Measurements from ENCODE around the gene NKIRAS2. TPM values are rescaled to one million over a fixed set of nuclear protein-coding genes. Genes with fewer than 3 reads are reported as not detected.
"Not testable (repeated sequence)": the region's sequence is repeated elsewhere in the genome, so short reads cannot be mapped to it uniquely, and the experiment has no call there.

The NKIRAS2 gene
- polyA plus RNA-seq, 1 of the 3 experiments (the other 2 are of a cell fraction) = 91.8 TPM

DNA sequence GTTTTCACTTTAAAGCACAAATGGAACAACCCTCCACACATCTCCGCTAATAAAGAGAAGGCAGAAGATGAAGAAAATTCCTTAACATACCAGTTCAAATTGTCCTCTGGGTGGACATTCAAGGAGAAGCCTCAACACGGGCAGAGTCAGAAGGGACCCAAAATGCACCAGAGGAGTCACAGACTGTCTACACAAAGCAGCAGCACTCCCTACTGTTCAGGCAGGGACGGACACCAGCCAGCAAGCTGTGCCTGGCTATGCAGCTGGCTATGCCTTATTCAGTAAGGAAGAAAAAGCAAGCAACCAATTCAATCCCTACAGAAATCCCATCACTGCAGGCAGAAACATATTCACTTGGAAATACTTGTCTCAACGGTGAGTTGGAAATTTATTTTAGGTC, 10.7 kb upstream of the NKIRAS2 start:
- H3K9ac ChIP-seq = no peak overlapping the region
- H4K20me1 ChIP-seq (ENCODE audit: insufficient read depth) = peaks cover 82% of the 10 kb centered on the region
- TF ChIP-seq, protein P1, sequence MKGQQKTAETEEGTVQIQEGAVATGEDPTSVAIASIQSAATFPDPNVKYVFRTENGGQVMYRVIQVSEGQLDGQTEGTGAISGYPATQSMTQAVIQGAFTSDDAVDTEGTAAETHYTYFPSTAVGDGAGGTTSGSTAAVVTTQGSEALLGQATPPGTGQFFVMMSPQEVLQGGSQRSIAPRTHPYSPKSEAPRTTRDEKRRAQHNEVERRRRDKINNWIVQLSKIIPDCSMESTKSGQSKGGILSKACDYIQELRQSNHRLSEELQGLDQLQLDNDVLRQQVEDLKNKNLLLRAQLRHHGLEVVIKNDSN (IDR thresholded peaks at IDR 0.05; ENCODE audit: borderline replicate concordance, low read depth) = no peak
- TF ChIP-seq RAD21 (IDR thresholded peaks at IDR 0.05; ENCODE audit: low read length) = peak; percentile 18; the same call in 1 of the 2 replicates
- peaks cover 100% of the 10 kb centered on the region for H3K79me2 ChIP-seq (ENCODE audit: insufficient read depth)
- no peaks in the 10 kb centered on the region for H3F3A ChIP-seq (replicated peaks; ENCODE audit: insufficient read depth)
- no peaks in the 10 kb centered on the region for H3K27me3 ChIP-seq (ENCODE audit: insufficient read depth)
- H3K4me2 ChIP-seq = no peak overlapping the region
- CTCF ChIA-PET = interaction anchor here (1.0 to 1.1 kb wide), 3 partner anchors 11 to 50 kb away, joined by 3 to 5 read pairs (median 4); partner anchors contain the start of gene NKIRAS2
- H2AFZ ChIP-seq (ENCODE audit: low read depth) = no peak overlapping the region
- no peak overlapping the region for H3K27ac ChIP-seq (ENCODE audit: low read depth in 2 of 2, low read length in 1 of 2)
- H3K4me1 ChIP-seq (ENCODE audit: control insufficient read depth in 1 of 2, insufficient read depth in 2 of 2, low read depth in 1 of 2, low read length in 1 of 2) = peaks cover 0 to 2% of the 10 kb centered on the region in 2 experiments; a peak in 1 of 4 replicates
- no peaks in the 10 kb centered on the region for H3K9me3 ChIP-seq
- 90% methylated on average over 4 of the region's 4 CpGs for WGBS (ENCODE audit: low lambda C conversion rate)
- DNase-seq = no peak
- H3K9me2 ChIP-seq = no peaks in the 10 kb centered on the region
- H3K36me3 ChIP-seq (replicated peaks in 1 of 2; ENCODE audit: control insufficient read depth in 1 of 2, insufficient read depth in 2 of 2, low read length in 1 of 2) = peaks cover 0 to 5% of the 10 kb centered on the region in 2 experiments
- POLR2A ChIA-PET = interaction anchor here (1.0 to 1.3 kb wide), 2 partner anchors 8 to 36 kb away, joined by 4 to 5 read pairs; partner anchors contain the start of gene DNAJC7
- H3K4me3 ChIP-seq (ENCODE audit: low read depth in 2 of 2, low read length in 1 of 2) = no peak overlapping the region

DNA sequence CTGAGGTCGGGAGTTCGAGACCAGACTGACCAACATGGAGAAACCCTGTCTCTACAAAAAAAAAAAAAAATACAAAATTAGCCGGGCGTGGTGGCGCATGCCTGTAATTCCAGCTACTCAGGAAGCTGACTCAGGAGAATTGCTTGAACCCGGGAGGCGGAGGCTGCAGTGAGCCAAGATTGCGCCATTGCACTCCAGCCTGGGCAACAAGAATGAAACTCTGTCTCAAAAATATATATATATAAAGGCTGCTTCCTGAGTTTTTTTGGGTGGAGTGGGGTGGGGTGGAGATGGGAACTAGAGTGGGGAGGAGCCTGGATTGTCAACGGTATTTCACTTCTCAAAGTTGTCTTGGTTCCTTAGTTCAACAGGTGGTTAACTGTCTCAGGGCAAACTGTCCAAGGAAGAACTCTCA, 9.6 kb upstream of the NKIRAS2 start:
- Histone ChIP-seq H4K20me1 (ENCODE audit: insufficient read depth) (peaks cover 71% of the 10 kb centered on the region), H3K79me2 (ENCODE audit: insufficient read depth) (peaks cover 100% of the 10 kb centered on the region)
- H3K4me2 ChIP-seq; H3K9ac ChIP-seq; H2AFZ ChIP-seq (ENCODE audit: low read depth); H3K4me3 ChIP-seq (ENCODE audit: low read depth in 2 of 2, low read length in 1 of 2); H3K27me3 ChIP-seq (ENCODE audit: insufficient read depth); DNase-seq; H3K4me1 ChIP-seq (ENCODE audit: control insufficient read depth in 1 of 2, insufficient read depth in 2 of 2, low read depth in 1 of 2, low read length in 1 of 2); H3K36me3 ChIP-seq (replicated peaks in 1 of 2; ENCODE audit: control insufficient read depth in 1 of 2, insufficient read depth in 2 of 2, low read length in 1 of 2); H3F3A ChIP-seq (replicated peaks; ENCODE audit: insufficient read depth); POLR2A ChIA-PET; H3K9me2 ChIP-seq; H3K27ac ChIP-seq (ENCODE audit: low read depth in 2 of 2, low read length in 1 of 2); H3K9me3 ChIP-seq: not testable (repeated sequence)
- CTCF ChIA-PET = interaction anchor here (0.9 kb wide), 1 partner anchor 91 kb away, joined by 4 read pairs; no protein-coding TSS in a partner anchor
- WGBS (ENCODE audit: low lambda C conversion rate) = 77% methylated on average over 9 of the region's 9 CpGs

DNA sequence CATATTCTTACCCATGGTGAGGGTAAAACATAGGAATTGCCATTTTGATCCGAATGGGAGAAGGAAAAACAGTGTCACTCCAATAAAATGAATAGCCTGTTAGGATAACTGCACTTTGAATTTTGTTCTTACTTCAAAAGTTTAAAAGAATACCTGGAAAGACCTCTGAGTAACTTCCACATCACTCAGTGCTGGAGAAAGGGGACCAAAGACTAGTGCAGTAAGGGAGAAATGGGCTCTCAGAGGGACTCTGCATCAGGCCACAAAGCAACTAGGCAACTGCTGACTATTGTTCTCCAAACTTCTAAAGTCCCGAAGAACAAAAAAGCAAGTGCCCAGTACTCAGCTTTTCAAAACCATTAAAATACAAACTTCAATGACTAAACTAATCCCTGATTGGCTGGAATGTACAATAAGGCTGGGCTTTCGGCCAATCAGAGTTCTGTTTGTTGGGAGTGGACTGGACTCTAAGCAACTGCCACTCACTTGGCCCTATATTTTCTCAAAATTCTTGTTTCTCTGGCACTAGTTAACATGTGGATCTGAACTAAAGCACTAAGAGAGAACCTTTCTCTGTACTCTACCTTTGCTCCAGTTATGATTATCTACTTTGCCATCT, 8.9 kb upstream of the NKIRAS2 start:
- Histone ChIP-seq H3F3A (replicated peaks; ENCODE audit: insufficient read depth) (no peaks in the 10 kb centered on the region), H3K27ac (ENCODE audit: low read depth in 2 of 2, low read length in 1 of 2) (no peak overlapping the region), H3K27me3 (ENCODE audit: insufficient read depth) (no peaks in the 10 kb centered on the region), H3K4me3 (ENCODE audit: low read depth in 2 of 2, low read length in 1 of 2) (no peak overlapping the region), H3K9me2 (no peaks in the 10 kb centered on the region), H3K9ac (no peak overlapping the region), H3K79me2 (ENCODE audit: insufficient read depth) (peaks cover 100% of the 10 kb centered on the region), H4K20me1 (ENCODE audit: insufficient read depth) (peaks cover 65% of the 10 kb centered on the region), H3K4me1 (ENCODE audit: control insufficient read depth in 1 of 2, insufficient read depth in 2 of 2, low read depth in 1 of 2, low read length in 1 of 2) (peaks cover 5% of the 10 kb centered on the region in 2 experiments; a peak in 3 of 4 replicates), H3K36me3 (replicated peaks in 1 of 2; ENCODE audit: control insufficient read depth in 1 of 2, insufficient read depth in 2 of 2, low read length in 1 of 2) (peaks cover 0 to 7% of the 10 kb centered on the region in 2 experiments), H3K9me3 (no peaks in the 10 kb centered on the region), H3K4me2 (no peak overlapping the region), H2AFZ (ENCODE audit: low read depth) (no peak overlapping the region)
- ChIA-PET POLR2A (no interaction called here), CTCF (interaction anchor here (3.1 kb wide), 1 partner anchor 13 kb away, joined by 14 read pairs; no protein-coding TSS in a partner anchor)
- DNase-seq = peak; percentile 64
- WGBS (ENCODE audit: low lambda C conversion rate) = 88% methylated on average over 3 of the region's 3 CpGs
- no peak for TF ChIP-seq EP300 (IDR thresholded peaks at IDR 0.05; ENCODE audit: borderline replicate concordance in 1 of 2, low read depth in 1 of 2, low read length in 1 of 2)
- TF ChIP-seq JUND (IDR thresholded peaks at IDR 0.05) = no peak
- no peak for TF ChIP-seq RCOR1 (IDR thresholded peaks at IDR 0.05; ENCODE audit: low read length)
- no peak for TF ChIP-seq ELF1 (IDR thresholded peaks at IDR 0.05)
- TF ChIP-seq, protein P2, sequence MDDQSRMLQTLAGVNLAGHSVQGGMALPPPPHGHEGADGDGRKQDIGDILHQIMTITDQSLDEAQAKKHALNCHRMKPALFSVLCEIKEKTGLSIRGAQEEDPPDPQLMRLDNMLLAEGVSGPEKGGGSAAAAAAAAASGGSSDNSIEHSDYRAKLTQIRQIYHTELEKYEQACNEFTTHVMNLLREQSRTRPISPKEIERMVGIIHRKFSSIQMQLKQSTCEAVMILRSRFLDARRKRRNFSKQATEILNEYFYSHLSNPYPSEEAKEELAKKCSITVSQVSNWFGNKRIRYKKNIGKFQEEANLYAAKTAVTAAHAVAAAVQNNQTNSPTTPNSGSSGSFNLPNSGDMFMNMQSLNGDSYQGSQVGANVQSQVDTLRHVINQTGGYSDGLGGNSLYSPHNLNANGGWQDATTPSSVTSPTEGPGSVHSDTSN (IDR thresholded peaks at IDR 0.05) = no peak
- TF ChIP-seq FOXM1 (IDR thresholded peaks at IDR 0.05; ENCODE audit: low read depth) = no peak
- TF ChIP-seq, protein P3, sequence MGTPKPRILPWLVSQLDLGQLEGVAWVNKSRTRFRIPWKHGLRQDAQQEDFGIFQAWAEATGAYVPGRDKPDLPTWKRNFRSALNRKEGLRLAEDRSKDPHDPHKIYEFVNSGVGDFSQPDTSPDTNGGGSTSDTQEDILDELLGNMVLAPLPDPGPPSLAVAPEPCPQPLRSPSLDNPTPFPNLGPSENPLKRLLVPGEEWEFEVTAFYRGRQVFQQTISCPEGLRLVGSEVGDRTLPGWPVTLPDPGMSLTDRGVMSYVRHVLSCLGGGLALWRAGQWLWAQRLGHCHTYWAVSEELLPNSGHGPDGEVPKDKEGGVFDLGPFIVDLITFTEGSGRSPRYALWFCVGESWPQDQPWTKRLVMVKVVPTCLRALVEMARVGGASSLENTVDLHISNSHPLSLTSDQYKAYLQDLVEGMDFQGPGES (IDR thresholded peaks at IDR 0.05; ENCODE audit: low read depth, low read length) = no peak
- TF ChIP-seq POLR2AphosphoS5 (IDR thresholded peaks at IDR 0.05; ENCODE audit: low read depth, low read length) = no peak
- TF ChIP-seq SMC3 (IDR thresholded peaks at IDR 0.05; ENCODE audit: low read depth, low read length) = no peak
- no peak for TF ChIP-seq FOSL2 (IDR thresholded peaks at IDR 0.05; ENCODE audit: borderline replicate concordance, low read depth)
- TF ChIP-seq GATA2 (CRISPR knock-in tag; IDR thresholded peaks at IDR 0.05) = no peak
- TF ChIP-seq EZH2phosphoT487 (IDR thresholded peaks at IDR 0.05; ENCODE audit: borderline replicate concordance, low read depth) = no peak
- TF ChIP-seq SIN3A (IDR thresholded peaks at IDR 0.05; ENCODE audit: borderline replicate concordance, low read depth, low read length) = no peak
- TF ChIP-seq FOXJ3 (CRISPR knock-in tag; IDR thresholded peaks at IDR 0.05) = no peak
- TF ChIP-seq, protein P4, sequence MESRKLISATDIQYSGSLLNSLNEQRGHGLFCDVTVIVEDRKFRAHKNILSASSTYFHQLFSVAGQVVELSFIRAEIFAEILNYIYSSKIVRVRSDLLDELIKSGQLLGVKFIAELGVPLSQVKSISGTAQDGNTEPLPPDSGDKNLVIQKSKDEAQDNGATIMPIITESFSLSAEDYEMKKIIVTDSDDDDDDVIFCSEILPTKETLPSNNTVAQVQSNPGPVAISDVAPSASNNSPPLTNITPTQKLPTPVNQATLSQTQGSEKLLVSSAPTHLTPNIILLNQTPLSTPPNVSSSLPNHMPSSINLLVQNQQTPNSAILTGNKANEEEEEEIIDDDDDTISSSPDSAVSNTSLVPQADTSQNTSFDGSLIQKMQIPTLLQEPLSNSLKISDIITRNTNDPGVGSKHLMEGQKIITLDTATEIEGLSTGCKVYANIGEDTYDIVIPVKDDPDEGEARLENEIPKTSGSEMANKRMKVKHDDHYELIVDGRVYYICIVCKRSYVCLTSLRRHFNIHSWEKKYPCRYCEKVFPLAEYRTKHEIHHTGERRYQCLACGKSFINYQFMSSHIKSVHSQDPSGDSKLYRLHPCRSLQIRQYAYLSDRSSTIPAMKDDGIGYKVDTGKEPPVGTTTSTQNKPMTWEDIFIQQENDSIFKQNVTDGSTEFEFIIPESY (IDR thresholded peaks at IDR 0.05; ENCODE audit: borderline replicate concordance, low read depth) = no peak

Measured in SK-N-SH (cell line).